Neural progenitor cell (in vitro differentiated cells): ENCODE measurements around the gene MTAP. TPM values are rescaled to one million over a fixed set of nuclear protein-coding genes. Genes with fewer than 3 reads are reported as not detected.

Experiments
- total RNA-seq: library from RNA; depleted of rRNA; stranded (reverse); fragments of >200 nt; gene quantifications from 2 replicates; pipeline ENCODE4 v1.2.3, GENCODE V29; 2015; ENCODE audit warnings: low replicate concordance

The MTAP gene
- total RNA-seq, 1 donor from 2014 or later: 21.6 TPM

Other genes starting within 250 kb of the MTAP start
- not detected in 2 replicates for gene CDKN2A, start 191.8 kb downstream of the MTAP start, total RNA-seq
- not detected in 2 replicates for gene CDKN2B-AS1, start 192.2 kb downstream of the MTAP start, total RNA-seq
- 0.06 and 0.07 TPM in 2 replicates for gene CDKN2B, start 206.7 kb downstream of the MTAP start, total RNA-seq